Vagina (tissue), 2 donors: ENCODE data around the gene CRACDL. TPM values are rescaled to one million over a fixed set of nuclear protein-coding genes. Genes with fewer than 3 reads are reported as not detected.

ENCODE experiments used
- DNase-seq, 2 donors: peaks; one replicate each; pipeline ENCODE4 v3.0.0-alpha.2; 2017; ENCODE audit errors: extremely low spot score in 2 of 2
- H3K27ac ChIP-seq: fragments of 200-600 bp; sonication (generic); one replicate; pipeline ENCODE4 v1.5.1; 2019
- H3K27me3 ChIP-seq: fragments of 200-600 bp; sonication (generic); one replicate; pipeline ENCODE4 v1.5.1; 2019
- H3K36me3 ChIP-seq, 2 donors: fragments of 200-600 bp; sonication (generic); one replicate each; pipeline ENCODE4 v1.5.1; 2017 to 2019
- H3K4me1 ChIP-seq: fragments of 200-600 bp; sonication (generic); one replicate; pipeline ENCODE4 v1.5.1; 2019
- H3K4me3 ChIP-seq, 2 donors: fragments of 200-600 bp; sonication (generic); 1 replicate in 1 of 2; 2 replicates in 1 of 2; pipeline ENCODE4 v1.5.1; 2016 to 2019
- H3K9me3 ChIP-seq: fragments of 200-600 bp; sonication (generic); one replicate; pipeline ENCODE4 v1.5.1; 2019
- CTCF ChIP-seq, 3 experiments: fragments of 450-650 bp in 2 of 3; fragments of 200-600 bp in 1 of 3; sonication (generic) in 1 of 3; IDR thresholded peaks; one replicate each; pipeline ENCODE4 v1.5.1; 2017 to 2019; ENCODE audit warnings: antibody characterized with exemption in 3 of 3, mild to moderate bottlenecking in 2 of 3, moderate library complexity in 2 of 3
- POLR2A ChIP-seq, 2 donors: fragments of 450-650 bp; IDR thresholded peaks; one replicate each; pipeline ENCODE4 v1.6.1; 2017; ENCODE audit warnings: antibody characterized with exemption in 2 of 2, mild to moderate bottlenecking in 2 of 2, moderate library complexity in 2 of 2
- POLR2AphosphoS5 ChIP-seq, 2 donors: sonication (generic); formaldehyde crosslinking; IDR thresholded peaks; one replicate each; pipeline ENCODE4 v1.9.0; 2017; ENCODE audit warnings: antibody characterized with exemption in 2 of 2, mild to moderate bottlenecking in 2 of 2, low read depth in 1 of 2; ENCODE audit not compliant: insufficient read depth in 1 of 2
- intact Hi-C: fragments of 100-400 bp; cut with DNase I; formaldehyde crosslinking; loops from one replicate; pipeline ENCODE4 v1.15.1; 2023
- total RNA-seq: library from RNA; depleted of rRNA; stranded (reverse); fragments of >200 nt; gene quantifications from one replicate; pipeline ENCODE4 v1.2.3, GENCODE V29; 2016

The CRACDL gene
- total RNA-seq, 1 donor from 2014 or later, result 6.4 TPM

- H3K4me1 ChIP-seq, result no peaks in the 10 kb centered on the region
- no peaks in the 10 kb centered on the region for H3K27me3 ChIP-seq
- TF ChIP-seq POLR2AphosphoS5 (IDR thresholded peaks at IDR 0.05; ENCODE audit: insufficient read depth in 1 of 2, low read depth in 1 of 2), result no peak
- TF ChIP-seq POLR2A (IDR thresholded peaks at IDR 0.05), result no peak
- TF ChIP-seq CTCF (IDR thresholded peaks at IDR 0.05), result no peak
- DNase-seq, result no peak
- no peaks in the 10 kb centered on the region for H3K9me3 ChIP-seq
- no peaks in the 10 kb centered on the region for H3K36me3 ChIP-seq
- no peak overlapping the region for H3K4me3 ChIP-seq
- intact Hi-C loops, result no loop called here
- H3K27ac ChIP-seq, result no peak overlapping the region
Measured at GRCh38 chr2:98869272-98869641, 66.8 kb downstream of the CRACDL start.

- H3K36me3 ChIP-seq, result no peaks in the 10 kb centered on the region
- TF ChIP-seq POLR2A (IDR thresholded peaks at IDR 0.05), result no peak
- TF ChIP-seq POLR2AphosphoS5 (IDR thresholded peaks at IDR 0.05; ENCODE audit: insufficient read depth in 1 of 2, low read depth in 1 of 2), result no peak
- no peak for TF ChIP-seq CTCF (IDR thresholded peaks at IDR 0.05)
- H3K9me3 ChIP-seq, result no peaks in the 10 kb centered on the region
- H3K27me3 ChIP-seq, result no peaks in the 10 kb centered on the region
- intact Hi-C loops, result no loop called here
- H3K4me1 ChIP-seq, result no peaks in the 10 kb centered on the region
- DNase-seq, result no peak
- H3K4me3 ChIP-seq, result no peak overlapping the region
- no peak overlapping the region for H3K27ac ChIP-seq
Measured at GRCh38 chr2:98868548-98869271, 67.3 kb downstream of the CRACDL start.

- H3K4me1 ChIP-seq, result no peaks in the 10 kb centered on the region
- no peaks in the 10 kb centered on the region for H3K27me3 ChIP-seq
- no peak overlapping the region for H3K27ac ChIP-seq
- H3K9me3 ChIP-seq, result no peaks in the 10 kb centered on the region
- no peak overlapping the region for H3K4me3 ChIP-seq
- TF ChIP-seq POLR2A (IDR thresholded peaks at IDR 0.05), result no peak
- TF ChIP-seq POLR2AphosphoS5 (IDR thresholded peaks at IDR 0.05; ENCODE audit: insufficient read depth in 1 of 2, low read depth in 1 of 2), result no peak
- no peak for TF ChIP-seq CTCF (IDR thresholded peaks at IDR 0.05)
- intact Hi-C loops, result no loop called here
- DNase-seq, result no peak
- H3K36me3 ChIP-seq, result no peaks in the 10 kb centered on the region
Measured at GRCh38 chr2:98867539-98868309, 68.3 kb downstream of the CRACDL start.

GRCh38 chr2:98866033-98866432, 70.0 kb downstream of the CRACDL start:
- Histone ChIP-seq H3K27me3 (no peaks in the 10 kb centered on the region), H3K4me3 (no peak overlapping the region), H3K36me3 (no peaks in the 10 kb centered on the region), H3K27ac (no peak overlapping the region), H3K4me1 (no peaks in the 10 kb centered on the region), H3K9me3 (no peaks in the 10 kb centered on the region)
- intact Hi-C loops, result no loop called here
- DNase-seq, result no peak
- TF ChIP-seq CTCF (IDR thresholded peaks at IDR 0.05) (no peak), POLR2A (IDR thresholded peaks at IDR 0.05) (no peak), POLR2AphosphoS5 (IDR thresholded peaks at IDR 0.05; ENCODE audit: insufficient read depth in 1 of 2, low read depth in 1 of 2) (no peak)

- intact Hi-C loops, result no loop called here
- no peaks in the 10 kb centered on the region for H3K36me3 ChIP-seq
- H3K27me3 ChIP-seq, result no peaks in the 10 kb centered on the region
- H3K27ac ChIP-seq, result no peak overlapping the region
- H3K4me1 ChIP-seq, result no peaks in the 10 kb centered on the region
- H3K9me3 ChIP-seq, result no peaks in the 10 kb centered on the region
- TF ChIP-seq POLR2A (IDR thresholded peaks at IDR 0.05), result no peak
- no peak for TF ChIP-seq CTCF (IDR thresholded peaks at IDR 0.05)
- no peak for TF ChIP-seq POLR2AphosphoS5 (IDR thresholded peaks at IDR 0.05; ENCODE audit: insufficient read depth in 1 of 2, low read depth in 1 of 2)
- no peak for DNase-seq
- no peak overlapping the region for H3K4me3 ChIP-seq
Measured at GRCh38 chr2:98861601-98862000, 74.4 kb downstream of the CRACDL start.
